Activated T-cell treated with anti-CD3 and anti-CD28 coated beads, Interleukin-2, amount 50 U/mL, for 4 hours (primary cell): Measurements from ENCODE around the gene RANBP17. TPM values are rescaled to one million over a fixed set of nuclear protein-coding genes. Genes with fewer than 3 reads are reported as not detected.
"Not testable (repeated sequence)": the region's sequence is repeated elsewhere in the genome, so short reads cannot be mapped to it uniquely, and the experiment has no call there.

Experiments used
- ATAC-seq, 2 donors: fragments of 200-7000 bp; cut with Tn5 transposase; one replicate each; pipeline ENCODE4 v1.10.0; 2021
- DNase-seq: peaks from one replicate; pipeline ENCODE4 v3.0.0-alpha.2; 2020
- H3K27me3 Mint-ChIP-seq: one replicate; pipeline ENCODE4 v1.8.0; 2021; ENCODE audit warnings: low read depth, mixed read lengths
- H3K36me3 Mint-ChIP-seq: one replicate; pipeline ENCODE4 v1.8.0; 2022; ENCODE audit warnings: mixed read lengths; ENCODE audit not compliant: insufficient read depth
- H3K4me1 Mint-ChIP-seq: one replicate; pipeline ENCODE4 v1.8.0; 2021; ENCODE audit warnings: low read depth, mixed read lengths
- H3K4me3 Mint-ChIP-seq: one replicate; pipeline ENCODE4 v1.8.0; 2021; ENCODE audit warnings: mild to moderate bottlenecking, moderate library complexity, mixed read lengths
- H3K9me3 Mint-ChIP-seq: one replicate; pipeline ENCODE4 v1.8.0; 2021; ENCODE audit warnings: mixed read lengths
- total RNA-seq, 3 donors: library from RNA; stranded (reverse); gene quantifications; one replicate each; pipeline ENCODE4 v1.2.1, GENCODE V29; 2021

Gene RANBP17
- total RNA-seq, 3 donors from 2014 or later = 0.34 TPM; not detected in 2

- Mint-ChIP-seq H3K36me3 (no peaks in the 10 kb centered on the region), H3K4me1 (no peaks in the 10 kb centered on the region), H3K27me3 (peaks cover 4% of the 10 kb centered on the region), H3K4me3 (no peak overlapping the region), H3K9me3 (no peaks in the 10 kb centered on the region)
- no peak for DNase-seq
- ATAC-seq = no peak
Observed at GRCh38 chr5:171149772-171150171, 288.0 kb downstream of the RANBP17 start.

DNA sequence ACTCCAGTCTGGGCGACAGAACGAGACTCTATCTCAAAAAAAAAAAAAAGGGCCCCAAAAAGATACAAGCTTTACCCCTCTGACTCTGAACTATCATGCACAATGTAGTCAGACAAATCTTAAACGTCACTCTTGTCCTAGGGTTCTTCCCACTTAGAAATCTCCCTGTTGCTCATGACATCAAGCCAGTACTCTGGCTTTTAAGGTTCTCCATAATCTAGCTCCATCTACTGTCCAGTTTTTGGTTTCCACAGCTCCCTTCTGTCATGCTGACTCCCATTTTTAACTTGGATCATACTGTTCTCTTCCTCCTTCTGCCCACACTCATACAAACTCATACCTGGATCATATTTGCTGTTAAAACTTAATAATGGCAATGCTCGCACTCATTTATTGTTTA lies 290.6 kb downstream of the RANBP17 start:
- Mint-ChIP-seq H3K4me1 (no peaks in the 10 kb centered on the region), H3K36me3 (no peaks in the 10 kb centered on the region), H3K4me3 (no peak overlapping the region), H3K9me3 (no peaks in the 10 kb centered on the region), H3K27me3 (peaks cover 4% of the 10 kb centered on the region)
- ATAC-seq (no peak), DNase-seq (no peak)

- H3K9me3 Mint-ChIP-seq = no peaks in the 10 kb centered on the region
- no peaks in the 10 kb centered on the region for H3K36me3 Mint-ChIP-seq
Observed at GRCh38 chr5:171155621-171156020, 293.8 kb downstream of the RANBP17 start.

DNA sequence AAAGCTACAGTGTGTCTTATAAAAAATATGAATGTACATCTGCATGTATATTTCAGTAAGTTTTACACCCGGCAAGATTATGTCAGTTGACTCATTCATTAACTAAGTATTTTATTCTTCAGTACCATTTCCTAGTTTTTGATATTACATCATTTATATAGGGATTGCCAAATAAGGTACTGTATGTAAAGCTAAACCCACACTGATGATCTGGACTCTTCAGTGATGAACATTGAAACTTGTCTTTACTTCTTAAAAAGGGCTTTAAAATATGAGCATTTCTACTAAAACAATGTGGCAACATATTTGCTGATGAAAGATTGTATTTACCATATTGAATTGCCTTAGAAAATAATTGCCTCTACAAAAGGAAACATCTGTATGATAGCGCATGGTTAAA lies 295.5 kb downstream of the RANBP17 start:
- H3K9me3 Mint-ChIP-seq = no peaks in the 10 kb centered on the region
- H3K27me3 Mint-ChIP-seq = peaks cover 4% of the 10 kb centered on the region
- no peaks in the 10 kb centered on the region for H3K36me3 Mint-ChIP-seq
- DNase-seq (no peak), ATAC-seq (no peak)
- H3K4me1 Mint-ChIP-seq = no peaks in the 10 kb centered on the region
- no peak overlapping the region for H3K4me3 Mint-ChIP-seq

More at GRCh38 chr5:171155621-171156020, 293.8 kb downstream of the RANBP17 start:
- Mint-ChIP-seq H3K4me3 (no peak overlapping the region), H3K27me3 (peaks cover 4% of the 10 kb centered on the region), H3K4me1 (no peaks in the 10 kb centered on the region)
- ATAC-seq (no peak), DNase-seq (no peak)

GRCh38 chr5:171157775-171158174 lies 296.0 kb downstream of the RANBP17 start:
- Mint-ChIP-seq H3K27me3 (peaks cover 4% of the 10 kb centered on the region), H3K4me3 (no peak overlapping the region), H3K9me3 (no peaks in the 10 kb centered on the region), H3K36me3 (no peaks in the 10 kb centered on the region), H3K4me1 (no peaks in the 10 kb centered on the region)
- DNase-seq (no peak), ATAC-seq (no peak)

GRCh38 chr5:171158581-171158980 lies 296.8 kb downstream of the RANBP17 start:
- ATAC-seq = no peak
- Mint-ChIP-seq H3K9me3 (no peaks in the 10 kb centered on the region), H3K4me3 (no peak overlapping the region), H3K27me3 (peaks cover 1% of the 10 kb centered on the region), H3K4me1 (no peaks in the 10 kb centered on the region), H3K36me3 (no peaks in the 10 kb centered on the region)
- no peak for DNase-seq

DNA sequence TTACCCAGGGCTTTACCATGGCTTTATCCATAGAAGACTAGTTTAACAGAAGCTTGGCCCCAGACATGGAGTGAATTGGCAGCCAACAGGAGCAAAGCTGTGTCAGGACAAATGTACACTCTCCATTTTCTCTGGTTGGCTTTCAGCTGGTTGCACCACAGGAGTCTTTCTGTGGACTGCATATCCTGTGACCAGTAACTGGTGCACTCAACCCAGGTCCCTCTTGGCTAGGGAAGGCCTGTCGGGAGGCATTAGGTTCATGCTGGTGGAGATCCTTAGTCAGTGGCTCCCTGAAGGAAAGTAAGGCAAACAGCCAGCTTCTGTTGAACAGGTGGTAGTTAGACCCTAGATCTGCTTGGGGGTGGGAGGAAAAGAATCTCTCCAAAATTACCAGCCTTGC lies 300.3 kb downstream of the RANBP17 start:
- Mint-ChIP-seq H3K4me3 (no peak overlapping the region), H3K4me1 (no peaks in the 10 kb centered on the region), H3K9me3 (no peaks in the 10 kb centered on the region), H3K36me3 (no peaks in the 10 kb centered on the region), H3K27me3 (no peaks in the 10 kb centered on the region)
- DNase-seq = no peak
- ATAC-seq = no peak

DNA sequence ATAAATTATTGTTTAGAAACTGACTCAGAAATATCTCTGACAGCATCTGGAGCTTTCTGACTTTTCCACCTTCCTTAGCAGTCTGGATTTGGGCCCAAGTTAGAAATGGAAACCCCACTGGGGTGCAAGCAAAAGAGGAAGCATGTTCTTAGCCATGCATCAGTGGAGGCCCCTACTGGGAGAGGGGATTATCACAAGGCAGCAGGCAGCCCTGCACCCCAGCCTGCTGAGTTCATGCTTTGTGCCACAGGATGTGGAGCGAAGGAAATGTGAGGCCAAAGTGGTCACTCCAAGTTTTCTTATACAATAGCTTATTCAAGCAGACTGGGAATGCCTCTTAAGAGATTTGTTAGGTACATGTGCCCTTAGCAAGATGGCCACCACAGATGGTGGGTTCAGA lies 300.8 kb downstream of the RANBP17 start:
- H3K4me1 Mint-ChIP-seq = no peaks in the 10 kb centered on the region
- DNase-seq = no peak
- H3K9me3 Mint-ChIP-seq = no peaks in the 10 kb centered on the region
- H3K4me3 Mint-ChIP-seq = no peak overlapping the region
- ATAC-seq = no peak
- no peaks in the 10 kb centered on the region for H3K36me3 Mint-ChIP-seq
- no peaks in the 10 kb centered on the region for H3K27me3 Mint-ChIP-seq

DNA sequence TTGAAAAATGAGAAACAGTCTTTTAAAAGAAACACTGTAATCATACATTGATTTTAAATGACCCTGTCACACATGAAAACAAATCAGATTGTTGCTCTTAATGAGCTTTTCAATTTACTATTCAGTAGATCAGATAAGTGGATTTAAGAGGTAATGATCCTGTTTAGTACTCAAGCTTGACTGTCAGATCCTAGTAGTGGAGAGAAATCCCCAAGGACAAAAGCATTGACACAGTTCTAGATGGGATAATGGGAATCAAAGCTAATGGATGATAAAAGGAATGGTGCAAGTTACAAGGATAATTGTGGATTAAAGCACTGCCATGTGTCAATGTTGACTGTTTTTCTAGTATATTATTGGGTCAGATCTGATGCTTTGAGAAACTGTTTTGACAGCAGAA lies 304.9 kb downstream of the RANBP17 start:
- H3K9me3 Mint-ChIP-seq = no peaks in the 10 kb centered on the region
- ATAC-seq = no peak
- no peaks in the 10 kb centered on the region for H3K36me3 Mint-ChIP-seq
- DNase-seq = no peak
- H3K27me3 Mint-ChIP-seq = no peaks in the 10 kb centered on the region
- no peak overlapping the region for H3K4me3 Mint-ChIP-seq
- H3K4me1 Mint-ChIP-seq = no peaks in the 10 kb centered on the region

- Mint-ChIP-seq H3K27me3 (no peaks in the 10 kb centered on the region), H3K4me1 (no peaks in the 10 kb centered on the region), H3K4me3 (no peak overlapping the region), H3K9me3 (no peaks in the 10 kb centered on the region), H3K36me3 (no peaks in the 10 kb centered on the region)
- no peak for ATAC-seq
- DNase-seq = no peak
Observed at GRCh38 chr5:171168171-171168570, 306.4 kb downstream of the RANBP17 start.

- not testable (repeated sequence) for DNase-seq, H3K9me3 Mint-ChIP-seq, H3K4me1 Mint-ChIP-seq, H3K4me3 Mint-ChIP-seq, H3K36me3 Mint-ChIP-seq, ATAC-seq, H3K27me3 Mint-ChIP-seq
Observed at GRCh38 chr5:171174960-171175359, 313.1 kb downstream of the RANBP17 start.

DNA sequence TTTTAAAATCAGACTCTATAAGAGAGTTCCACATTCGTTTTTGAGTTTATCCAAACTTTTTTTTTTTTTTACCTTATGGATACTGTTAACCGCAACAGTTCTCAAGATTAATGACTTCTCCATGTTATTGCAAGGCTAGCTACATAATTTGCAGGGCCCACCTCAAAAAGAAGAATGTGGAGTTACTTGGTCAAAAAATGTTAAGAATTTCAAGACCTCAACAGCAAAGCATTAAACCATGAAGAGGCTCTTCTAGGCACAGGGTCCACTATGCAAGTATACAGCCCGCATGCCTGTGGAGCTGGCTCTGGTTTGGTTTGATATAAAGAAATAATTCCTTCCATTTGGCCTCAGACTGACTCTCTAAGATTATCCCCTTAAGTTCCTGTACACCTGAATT lies 313.9 kb downstream of the RANBP17 start:
- Mint-ChIP-seq H3K9me3 (no peaks in the 10 kb centered on the region), H3K4me3 (no peak overlapping the region), H3K4me1 (no peaks in the 10 kb centered on the region), H3K27me3 (peaks cover 7% of the 10 kb centered on the region), H3K36me3 (no peaks in the 10 kb centered on the region)
- ATAC-seq = no peak
- DNase-seq = no peak

- not testable (repeated sequence) for H3K27me3 Mint-ChIP-seq, DNase-seq, ATAC-seq, H3K4me1 Mint-ChIP-seq, H3K9me3 Mint-ChIP-seq, H3K36me3 Mint-ChIP-seq, H3K4me3 Mint-ChIP-seq
Observed at GRCh38 chr5:171178190-171178589, 316.4 kb downstream of the RANBP17 start.

- Mint-ChIP-seq H3K9me3 (no peaks in the 10 kb centered on the region), H3K4me3 (no peak overlapping the region), H3K36me3 (no peaks in the 10 kb centered on the region), H3K27me3 (no peaks in the 10 kb centered on the region), H3K4me1 (no peaks in the 10 kb centered on the region)
- ATAC-seq (no peak), DNase-seq (no peak)
Observed at GRCh38 chr5:171188016-171188415, 326.2 kb downstream of the RANBP17 start.

DNA sequence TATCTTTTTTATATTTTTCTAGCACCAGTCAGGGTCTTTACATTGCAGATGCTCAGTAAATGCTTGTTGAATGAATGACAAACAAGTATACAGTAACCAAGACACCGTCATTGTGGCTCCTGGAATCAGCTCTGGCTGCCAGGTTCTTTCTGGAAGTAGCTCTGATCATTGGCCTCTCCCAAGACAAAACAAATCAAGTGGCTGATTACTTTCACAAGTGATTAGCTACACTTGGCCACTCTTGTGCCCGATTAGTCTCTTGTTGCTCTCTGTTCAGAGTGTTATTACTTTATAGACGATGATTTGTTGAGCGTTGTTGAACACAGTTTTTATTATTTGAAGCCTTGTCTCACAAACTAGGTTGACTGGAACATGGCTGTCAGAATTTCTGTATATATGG lies 327.6 kb downstream of the RANBP17 start:
- H3K27me3 Mint-ChIP-seq = peaks cover 3% of the 10 kb centered on the region
- ATAC-seq = no peak
- no peak for DNase-seq
- no peaks in the 10 kb centered on the region for H3K36me3 Mint-ChIP-seq
- no peak overlapping the region for H3K4me3 Mint-ChIP-seq
- no peaks in the 10 kb centered on the region for H3K9me3 Mint-ChIP-seq
- no peaks in the 10 kb centered on the region for H3K4me1 Mint-ChIP-seq

GRCh38 chr5:171192111-171192510 lies 330.3 kb downstream of the RANBP17 start:
- no peak for DNase-seq
- no peaks in the 10 kb centered on the region for H3K4me1 Mint-ChIP-seq
- no peaks in the 10 kb centered on the region for H3K36me3 Mint-ChIP-seq
- no peaks in the 10 kb centered on the region for H3K9me3 Mint-ChIP-seq
- peaks cover 8% of the 10 kb centered on the region for H3K27me3 Mint-ChIP-seq
- ATAC-seq = no peak
- H3K4me3 Mint-ChIP-seq = no peak overlapping the region
